Measurements from ENCODE around the gene MGAT5. TPM values are rescaled to one million over a fixed set of nuclear protein-coding genes. Genes with fewer than 3 reads are reported as not detected.

The MGAT5 gene
- total RNA-seq, 1 donor from 2014 or later, result 25.8 TPM

- intact Hi-C loops (cut with micrococcal nuclease), result no loop called here
- H3K27ac Mint-ChIP-seq, result no peak overlapping the region
- DNase-seq (ENCODE audit: low spot score), result no peak
- H3K27me3 Mint-ChIP-seq (ENCODE audit: insufficient read depth), result no peaks in the 10 kb centered on the region
- H3K4me3 Mint-ChIP-seq, result no peak overlapping the region
- peaks cover 5% of the 10 kb centered on the region for H3K36me3 Mint-ChIP-seq (ENCODE audit: low read depth)
- no peaks in the 10 kb centered on the region for H3K4me1 Mint-ChIP-seq (ENCODE audit: low read depth)
- H3K9me3 Mint-ChIP-seq, result no peaks in the 10 kb centered on the region
These were observed 180.1 kb downstream of the MGAT5 start for GRCh38 chr2:134433979-134434378.

- Mint-ChIP-seq H3K9me3 (no peaks in the 10 kb centered on the region), H3K4me1 (ENCODE audit: low read depth) (no peaks in the 10 kb centered on the region), H3K27ac (no peak overlapping the region), H3K4me3 (no peak overlapping the region), H3K27me3 (ENCODE audit: insufficient read depth) (no peaks in the 10 kb centered on the region), H3K36me3 (ENCODE audit: low read depth) (peaks cover 5% of the 10 kb centered on the region)
- no peak for DNase-seq (ENCODE audit: low spot score)
- intact Hi-C loops (cut with micrococcal nuclease), result no loop called here
These were observed 181.6 kb downstream of the MGAT5 start for GRCh38 chr2:134435505-134435904.

- Mint-ChIP-seq H3K4me1 (ENCODE audit: low read depth) (no peaks in the 10 kb centered on the region), H3K27me3 (ENCODE audit: insufficient read depth) (no peaks in the 10 kb centered on the region), H3K27ac (no peak overlapping the region), H3K4me3 (no peak overlapping the region), H3K9me3 (no peaks in the 10 kb centered on the region), H3K36me3 (ENCODE audit: low read depth) (peaks cover 5% of the 10 kb centered on the region)
- DNase-seq (ENCODE audit: low spot score), result no peak
- intact Hi-C loops (cut with micrococcal nuclease), result no loop called here
These were observed 182.1 kb downstream of the MGAT5 start for GRCh38 chr2:134435936-134436335.

GRCh38 chr2:134436706-134437105, 182.8 kb downstream of the MGAT5 start:
- Mint-ChIP-seq H3K36me3 (ENCODE audit: low read depth) (peaks cover 5% of the 10 kb centered on the region), H3K27me3 (ENCODE audit: insufficient read depth) (no peaks in the 10 kb centered on the region), H3K9me3 (no peaks in the 10 kb centered on the region), H3K27ac (no peak overlapping the region), H3K4me3 (no peak overlapping the region), H3K4me1 (ENCODE audit: low read depth) (no peaks in the 10 kb centered on the region)
- DNase-seq (ENCODE audit: low spot score), result no peak
- intact Hi-C loops (cut with micrococcal nuclease), result no loop called here

- Mint-ChIP-seq H3K4me1 (ENCODE audit: low read depth) (no peaks in the 10 kb centered on the region), H3K36me3 (ENCODE audit: low read depth) (peaks cover 3% of the 10 kb centered on the region), H3K4me3 (no peak overlapping the region), H3K9me3 (no peaks in the 10 kb centered on the region), H3K27ac (no peak overlapping the region), H3K27me3 (ENCODE audit: insufficient read depth) (no peaks in the 10 kb centered on the region)
- intact Hi-C loops (cut with micrococcal nuclease), result no loop called here
- no peak for DNase-seq (ENCODE audit: low spot score)
These were observed 184.5 kb downstream of the MGAT5 start for GRCh38 chr2:134438371-134438770.

GRCh38 chr2:134440336-134440909, 186.6 kb downstream of the MGAT5 start:
- Mint-ChIP-seq H3K4me3 (no peak overlapping the region), H3K4me1 (ENCODE audit: low read depth) (no peaks in the 10 kb centered on the region), H3K27me3 (ENCODE audit: insufficient read depth) (no peaks in the 10 kb centered on the region), H3K9me3 (no peaks in the 10 kb centered on the region), H3K36me3 (ENCODE audit: low read depth) (no peaks in the 10 kb centered on the region), H3K27ac (no peak overlapping the region)
- intact Hi-C loops (cut with micrococcal nuclease), result no loop called here
- DNase-seq (ENCODE audit: low spot score), result no peak

- H3K36me3 Mint-ChIP-seq (ENCODE audit: low read depth), result no peaks in the 10 kb centered on the region
- H3K9me3 Mint-ChIP-seq, result no peaks in the 10 kb centered on the region
- no peak for DNase-seq (ENCODE audit: low spot score)
- H3K27ac Mint-ChIP-seq, result no peak overlapping the region
- no peaks in the 10 kb centered on the region for H3K4me1 Mint-ChIP-seq (ENCODE audit: low read depth)
- H3K4me3 Mint-ChIP-seq, result no peak overlapping the region
- intact Hi-C loops (cut with micrococcal nuclease), result no loop called here
- H3K27me3 Mint-ChIP-seq (ENCODE audit: insufficient read depth), result no peaks in the 10 kb centered on the region
These were observed 187.4 kb downstream of the MGAT5 start for GRCh38 chr2:134441153-134441863.

- H3K4me1 Mint-ChIP-seq (ENCODE audit: low read depth), result no peaks in the 10 kb centered on the region
- no peaks in the 10 kb centered on the region for H3K36me3 Mint-ChIP-seq (ENCODE audit: low read depth)
- DNase-seq (ENCODE audit: low spot score), result no peak
- intact Hi-C loops (cut with micrococcal nuclease), result no loop called here
- H3K4me3 Mint-ChIP-seq, result no peak overlapping the region
- no peaks in the 10 kb centered on the region for H3K9me3 Mint-ChIP-seq
- no peak overlapping the region for H3K27ac Mint-ChIP-seq
- H3K27me3 Mint-ChIP-seq (ENCODE audit: insufficient read depth), result no peaks in the 10 kb centered on the region
These were observed 190.1 kb downstream of the MGAT5 start for GRCh38 chr2:134443814-134444480.

- Mint-ChIP-seq H3K4me1 (ENCODE audit: low read depth) (no peaks in the 10 kb centered on the region), H3K9me3 (no peaks in the 10 kb centered on the region), H3K36me3 (ENCODE audit: low read depth) (no peaks in the 10 kb centered on the region), H3K27ac (no peak overlapping the region), H3K4me3 (no peak overlapping the region), H3K27me3 (ENCODE audit: insufficient read depth) (no peaks in the 10 kb centered on the region)
- DNase-seq (ENCODE audit: low spot score), result no peak
- intact Hi-C loops (cut with micrococcal nuclease), result no loop called here
These were observed 191.2 kb downstream of the MGAT5 start for GRCh38 chr2:134445116-134445515.

GRCh38 chr2:134445985-134446382, 192.1 kb downstream of the MGAT5 start:
- Mint-ChIP-seq H3K4me3 (no peak overlapping the region), H3K36me3 (ENCODE audit: low read depth) (no peaks in the 10 kb centered on the region), H3K4me1 (ENCODE audit: low read depth) (no peaks in the 10 kb centered on the region), H3K27me3 (ENCODE audit: insufficient read depth) (no peaks in the 10 kb centered on the region), H3K27ac (no peak overlapping the region), H3K9me3 (no peaks in the 10 kb centered on the region)
- intact Hi-C loops (cut with micrococcal nuclease), result no loop called here
- DNase-seq (ENCODE audit: low spot score), result no peak

GRCh38 chr2:134446383-134447017, 192.6 kb downstream of the MGAT5 start:
- Mint-ChIP-seq H3K27me3 (ENCODE audit: insufficient read depth) (no peaks in the 10 kb centered on the region), H3K36me3 (ENCODE audit: low read depth) (no peaks in the 10 kb centered on the region), H3K4me1 (ENCODE audit: low read depth) (no peaks in the 10 kb centered on the region), H3K9me3 (no peaks in the 10 kb centered on the region), H3K4me3 (no peak overlapping the region), H3K27ac (no peak overlapping the region)
- DNase-seq (ENCODE audit: low spot score), result no peak
- intact Hi-C loops (cut with micrococcal nuclease), result no loop called here

GRCh38 chr2:134447669-134448068, 193.8 kb downstream of the MGAT5 start:
- intact Hi-C loops (cut with micrococcal nuclease), result no loop called here
- Mint-ChIP-seq H3K27me3 (ENCODE audit: insufficient read depth) (no peaks in the 10 kb centered on the region), H3K9me3 (no peaks in the 10 kb centered on the region), H3K36me3 (ENCODE audit: low read depth) (no peaks in the 10 kb centered on the region), H3K4me3 (no peak overlapping the region), H3K27ac (no peak overlapping the region), H3K4me1 (ENCODE audit: low read depth) (no peaks in the 10 kb centered on the region)
- no peak for DNase-seq (ENCODE audit: low spot score)

GRCh38 chr2:134448650-134449049, 194.8 kb downstream of the MGAT5 start:
- no peak overlapping the region for H3K27ac Mint-ChIP-seq
- DNase-seq (ENCODE audit: low spot score), result no peak
- H3K9me3 Mint-ChIP-seq, result no peaks in the 10 kb centered on the region
- intact Hi-C loops (cut with micrococcal nuclease), result no loop called here
- no peaks in the 10 kb centered on the region for H3K36me3 Mint-ChIP-seq (ENCODE audit: low read depth)
- H3K27me3 Mint-ChIP-seq (ENCODE audit: insufficient read depth), result no peaks in the 10 kb centered on the region
- no peaks in the 10 kb centered on the region for H3K4me1 Mint-ChIP-seq (ENCODE audit: low read depth)
- no peak overlapping the region for H3K4me3 Mint-ChIP-seq

All from activated T-helper 1 cell treated with anti-CD3 and anti-CD28 coated beads, Interleukin-12 subunit alpha, Interleukin-12 subunit beta, Interleukin-2, Interleukin-4 antibody, amounts not matched to agents 30 ng/mL and 10 ng/mL and 1 ng/mL, durations not matched to agents 14 hours and 24 hours and 36 hours (primary cell).